GM23248 (cell line): Measurements from ENCODE around the gene CTNND2.

Experiments used
- EZH2 ChIP-seq: fragments of 200-600 bp; sonication (generic); IDR thresholded peaks from 2 replicates; pipeline ENCODE4 v1.6.1; 2018; ENCODE audit warnings: antibody characterized with exemption, mild to moderate bottlenecking; ENCODE audit not compliant: insufficient read depth, poor library complexity, severe bottlenecking
- EZH2phosphoT487 ChIP-seq: fragments of 200-600 bp; sonication (generic); IDR thresholded peaks from 2 replicates; pipeline ENCODE4 v1.6.1; 2018; ENCODE audit warnings: antibody characterized with exemption, moderate library complexity, mild to moderate bottlenecking, low read depth; ENCODE audit not compliant: insufficient read depth

- TF ChIP-seq EZH2phosphoT487: no peak
- no peak for TF ChIP-seq EZH2
Measured at GRCh38 chr5:10984021-10984715, 920.1 kb downstream of the CTNND2 start.
